Neural cell (in vitro differentiated cells): Measurements from ENCODE around the gene ZSWIM6. TPM values are rescaled to one million over a fixed set of nuclear protein-coding genes. Genes with fewer than 3 reads are reported as not detected.

Experiments
- H2AFZ ChIP-seq: fragments of 200-600, 300-800 bp; sonication (generic), shearing (Covaris generic); 2 replicates; pipeline ENCODE4 v1.6.0; 2014; ENCODE audit warnings: low read depth, mild to moderate bottlenecking, antibody characterized with exemption, low read length, moderate library complexity
- H3F3A ChIP-seq: fragments of 200-600 bp; shearing (Covaris generic); 2 replicates; pipeline ENCODE4 v1.6.1; 2016; ENCODE audit warnings: mild to moderate bottlenecking, moderate library complexity, mixed read lengths, antibody characterized with exemption, low read length; ENCODE audit not compliant: insufficient read depth, poor library complexity, severe bottlenecking
- H3K27ac ChIP-seq: fragments of 200-600, 300-800 bp; sonication (generic), shearing (Covaris generic); 2 replicates; pipeline ENCODE4 v1.5.1; 2014; ENCODE audit warnings: mild to moderate bottlenecking, low read length, moderate library complexity
- H3K27me3 ChIP-seq: fragments of 300-800, 200-600 bp; sonication (generic), shearing (Covaris generic); 2 replicates; pipeline ENCODE4 v1.6.0; 2014; ENCODE audit warnings: mild to moderate bottlenecking, low read depth, low read length, moderate library complexity; ENCODE audit not compliant: insufficient read depth
- H3K36me3 ChIP-seq: fragments of 300-800, 200-600 bp; sonication (generic), shearing (Covaris generic); 2 replicates; pipeline ENCODE4 v1.5.1; 2014; ENCODE audit warnings: mild to moderate bottlenecking, antibody characterized with exemption, low read length, moderate library complexity; ENCODE audit not compliant: insufficient read depth
- H3K4me2 ChIP-seq: fragments of 300-800, 200-600 bp; sonication (generic), shearing (Covaris generic); 2 replicates; pipeline ENCODE4 v1.6.0; 2014; ENCODE audit warnings: mild to moderate bottlenecking, low read length
- H3K4me3 ChIP-seq: fragments of 300-800, 200-600 bp; sonication (generic), shearing (Covaris generic); 2 replicates; pipeline ENCODE4 v1.5.1; 2014; ENCODE audit warnings: mild to moderate bottlenecking, low read length, moderate library complexity
- H3K79me2 ChIP-seq: fragments of 200-600 bp; shearing (Covaris generic); replicated peaks from 2 replicates; pipeline ENCODE4 v1.6.0; 2014; ENCODE audit warnings: mild to moderate bottlenecking, low read length, moderate library complexity; ENCODE audit not compliant: insufficient read depth
- H3K9ac ChIP-seq: fragments of 300-800, 200-600 bp; sonication (generic), shearing (Covaris generic); 2 replicates; pipeline ENCODE4 v1.6.1; 2016; ENCODE audit warnings: mild to moderate bottlenecking, low read length, mixed read lengths
- H3K9me2 ChIP-seq: fragments of 200-600 bp; shearing (Covaris generic); 2 replicates; pipeline ENCODE4 v1.6.1; 2016; ENCODE audit warnings: mild to moderate bottlenecking, low read length, mixed read lengths; ENCODE audit not compliant: insufficient read depth
- H3K9me3 ChIP-seq: fragments of 200-600, 300-800 bp; sonication (generic), shearing (Covaris generic); 2 replicates; pipeline ENCODE4 v1.6.1; 2016; ENCODE audit warnings: mild to moderate bottlenecking, mixed run types, low read length, moderate library complexity, mixed read lengths
- H4K20me1 ChIP-seq: fragments of 200-600 bp; shearing (Covaris generic); 2 replicates; pipeline ENCODE4 v1.6.1; 2016; ENCODE audit warnings: mild to moderate bottlenecking, mixed run types; ENCODE audit not compliant: insufficient read depth
- CTCF ChIP-seq: fragments of 450-650 bp; IDR thresholded peaks from 2 replicates; pipeline ENCODE4 v1.5.1; 2014; ENCODE audit warnings: antibody characterized with exemption, mild to moderate bottlenecking, moderate library complexity; ENCODE audit not compliant: poor library complexity, severe bottlenecking
- EP300 ChIP-seq: fragments of 450-650 bp; conservative IDR thresholded peaks from 2 replicates; pipeline ENCODE4 v1.6.1; 2014; ENCODE audit warnings: antibody characterized with exemption, mild to moderate bottlenecking, moderate library complexity; ENCODE audit not compliant: poor library complexity, severe bottlenecking
- EZH2 ChIP-seq: fragments of 200-600, 300-800 bp; shearing (Covaris generic), sonication (generic); IDR thresholded peaks from 2 replicates; pipeline ENCODE4 v1.6.1; 2014; ENCODE audit warnings: antibody characterized with exemption, low read length, borderline replicate concordance, mild to moderate bottlenecking; ENCODE audit not compliant: insufficient read depth, poor library complexity, severe bottlenecking
- MXI1 ChIP-seq: fragments of 450-650 bp; conservative IDR thresholded peaks from 2 replicates; pipeline ENCODE4 v1.6.1; 2014; ENCODE audit warnings: antibody characterized with exemption, mild to moderate bottlenecking; ENCODE audit not compliant: poor library complexity, severe bottlenecking
- POLR2AphosphoS5 ChIP-seq: IDR thresholded peaks from 2 replicates; pipeline ENCODE4 v1.6.1; 2012
- RAD21 ChIP-seq: fragments of 450-650 bp; conservative IDR thresholded peaks from 2 replicates; pipeline ENCODE4 v1.6.1; 2014; ENCODE audit warnings: antibody characterized with exemption, mild to moderate bottlenecking, moderate library complexity
- REST ChIP-seq: IDR thresholded peaks from 2 replicates; pipeline ENCODE4 v1.6.1; 2012; ENCODE audit warnings: borderline replicate concordance
- SMC3 ChIP-seq: fragments of 450-650 bp; conservative IDR thresholded peaks from 2 replicates; pipeline ENCODE4 v1.6.1; 2014; ENCODE audit warnings: antibody characterized with exemption, mild to moderate bottlenecking, moderate library complexity; ENCODE audit not compliant: poor library complexity
- TAF1 ChIP-seq: IDR thresholded peaks from 2 replicates; pipeline ENCODE4 v1.6.1; 2012; ENCODE audit warnings: low read depth
- polyA plus RNA-seq: library from polyadenylated mRNA; depleted of rRNA; stranded (reverse); fragments of >200 nt; gene quantifications from 2 replicates; pipeline ENCODE4 v1.2.3, GENCODE V29; 2014

Gene ZSWIM6
- polyA plus RNA-seq, 1 donor from 2014 or later, result 43.6 TPM

GRCh38 chr5:61588216-61588615, 256.2 kb downstream of the ZSWIM6 start:
- TF ChIP-seq MXI1 (no peak), EP300 (no peak), RAD21 (no peak), CTCF (no peak), SMC3 (no peak), POLR2AphosphoS5 (no peak), EZH2 (no peak), REST (no peak), TAF1 (no peak)
- no peaks in the 10 kb centered on the region for H3K27me3 ChIP-seq
- H3K9ac ChIP-seq, result no peak overlapping the region
- H3K9me3 ChIP-seq, result no peaks in the 10 kb centered on the region
- H2AFZ ChIP-seq, result no peak overlapping the region
- H3K27ac ChIP-seq, result no peak overlapping the region
- no peaks in the 10 kb centered on the region for H4K20me1 ChIP-seq
- H3K4me3 ChIP-seq, result no peak overlapping the region
- no peaks in the 10 kb centered on the region for H3K79me2 ChIP-seq
- no peak overlapping the region for H3K4me2 ChIP-seq
- no peaks in the 10 kb centered on the region for H3K36me3 ChIP-seq
- no peaks in the 10 kb centered on the region for H3F3A ChIP-seq
- H3K9me2 ChIP-seq, result no peaks in the 10 kb centered on the region

DNA sequence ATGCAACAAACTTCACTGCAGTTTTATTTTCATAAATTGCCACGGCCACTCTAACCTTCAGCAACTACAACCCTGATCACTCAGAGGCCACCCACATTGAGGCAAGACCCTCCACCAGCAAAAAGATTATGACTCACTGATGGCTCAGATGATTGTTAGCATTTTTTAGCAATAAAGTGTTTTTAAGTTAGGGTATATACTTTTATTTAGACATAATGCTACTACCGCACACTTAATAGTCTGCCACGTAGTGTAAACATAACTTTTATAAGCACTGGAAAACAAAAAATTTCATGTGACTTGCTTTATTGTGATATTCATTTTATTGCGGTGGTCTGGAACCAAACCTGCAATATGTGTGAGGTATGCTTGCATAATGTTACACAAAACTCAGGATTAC, 257.9 kb downstream of the ZSWIM6 start:
- H3K4me3 ChIP-seq, result no peak overlapping the region
- no peaks in the 10 kb centered on the region for H3F3A ChIP-seq
- no peak for TF ChIP-seq RAD21
- no peak overlapping the region for H3K27ac ChIP-seq
- H3K79me2 ChIP-seq, result no peaks in the 10 kb centered on the region
- no peaks in the 10 kb centered on the region for H3K9me3 ChIP-seq
- H2AFZ ChIP-seq, result no peak overlapping the region
- no peak overlapping the region for H3K9ac ChIP-seq
- no peaks in the 10 kb centered on the region for H3K9me2 ChIP-seq
- H4K20me1 ChIP-seq, result no peaks in the 10 kb centered on the region
- no peak overlapping the region for H3K4me2 ChIP-seq
- H3K27me3 ChIP-seq, result no peaks in the 10 kb centered on the region
- no peaks in the 10 kb centered on the region for H3K36me3 ChIP-seq

DNA sequence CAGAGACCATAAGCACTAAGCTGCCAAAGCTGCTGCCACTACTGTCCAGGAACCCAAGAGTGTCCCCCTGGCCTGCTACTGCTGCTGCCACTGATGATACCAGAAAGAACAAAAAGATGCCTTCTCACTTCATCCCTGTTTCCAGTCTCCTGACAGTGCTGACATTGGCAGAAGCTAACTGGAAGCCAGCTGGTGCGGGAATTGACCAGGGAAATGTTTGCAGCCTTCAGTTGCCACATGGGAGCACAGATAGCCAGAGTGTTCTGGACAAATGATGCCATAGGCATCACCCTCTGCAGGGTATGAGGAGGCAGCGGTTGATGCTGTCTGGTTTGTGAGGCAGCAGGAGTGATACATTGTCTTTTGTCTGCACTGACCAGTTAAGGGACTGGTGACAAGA, 258.4 kb downstream of the ZSWIM6 start:
- H3K9me2 ChIP-seq, result no peaks in the 10 kb centered on the region
- no peaks in the 10 kb centered on the region for H4K20me1 ChIP-seq
- no peak overlapping the region for H3K9ac ChIP-seq
- no peak overlapping the region for H3K4me3 ChIP-seq
- no peaks in the 10 kb centered on the region for H3K27me3 ChIP-seq
- H3K79me2 ChIP-seq, result no peaks in the 10 kb centered on the region
- H3K9me3 ChIP-seq, result no peaks in the 10 kb centered on the region
- no peak for TF ChIP-seq EP300
- no peak for TF ChIP-seq RAD21
- TF ChIP-seq REST, result no peak
- no peak for TF ChIP-seq MXI1
- no peak for TF ChIP-seq TAF1
- no peak for TF ChIP-seq SMC3
- TF ChIP-seq POLR2AphosphoS5, result no peak
- TF ChIP-seq EZH2, result no peak
- TF ChIP-seq CTCF, result no peak
- H3K4me2 ChIP-seq, result no peak overlapping the region
- H3K36me3 ChIP-seq, result no peaks in the 10 kb centered on the region
- no peak overlapping the region for H2AFZ ChIP-seq
- H3K27ac ChIP-seq, result no peak overlapping the region
- no peaks in the 10 kb centered on the region for H3F3A ChIP-seq
